Keratinocyte (primary cell): ENCODE data around the gene METTL21A. TPM values are rescaled to one million over a fixed set of nuclear protein-coding genes. Genes with fewer than 3 reads are reported as not detected.

Experiments
- DNase-seq: peaks from one replicate; pipeline ENCODE4 v3.0.0-alpha.2; 2011; ENCODE audit warnings: low read depth, missing footprints, low spot score
- FAIRE-seq: peaks from 2 replicates; lab custom pipeline; 2011; peaks lifted over from hg19 to GRCh38; lab: Jason Lieb, UNC
- H2AFZ ChIP-seq: 2 replicates; pipeline ENCODE4 v1.6.0; 2012; ENCODE audit warnings: low read length, control low read depth, inconsistent platforms; ENCODE audit not compliant: control insufficient read depth
- H3K27ac ChIP-seq: 2 replicates; pipeline ENCODE4 v1.5.1; 2011; ENCODE audit warnings: low read length; ENCODE audit not compliant: control insufficient read depth, insufficient read depth
- H3K27me3 ChIP-seq: 3 replicates; pipeline ENCODE4 v1.6.0; 2011; ENCODE audit warnings: low read length; ENCODE audit not compliant: control insufficient read depth, insufficient read depth; ENCODE audit errors: extremely low read depth
- H3K36me3 ChIP-seq, 2 experiments: 2 replicates in 1 of 2; 3 replicates in 1 of 2; pipeline ENCODE4 v1.5.1; 2011; ENCODE audit warnings: low read length in 2 of 2, mild to moderate bottlenecking in 1 of 2; ENCODE audit not compliant: control insufficient read depth in 2 of 2, insufficient read depth in 2 of 2; ENCODE audit errors: extremely low read depth in 1 of 2
- H3K4me1 ChIP-seq: 3 replicates; pipeline ENCODE4 v1.5.1; 2011; ENCODE audit warnings: low read length; ENCODE audit not compliant: control insufficient read depth, insufficient read depth; ENCODE audit errors: extremely low read depth
- H3K4me2 ChIP-seq: 3 replicates; pipeline ENCODE4 v1.6.0; 2011; ENCODE audit warnings: low read depth, low read length; ENCODE audit not compliant: control insufficient read depth, insufficient read depth; ENCODE audit errors: extremely low read depth
- H3K4me3 ChIP-seq, 3 experiments: fragments of 200-600 bp in 1 of 3; sonication (generic) in 1 of 3; 2 replicates in 2 of 3; 3 replicates in 1 of 3; pipeline ENCODE4 v1.5.1; 2011 to 2016; ENCODE audit warnings: low read length in 3 of 3, mild to moderate bottlenecking in 3 of 3, control low read depth in 2 of 3, inconsistent platforms in 1 of 3, low read depth in 1 of 3, mixed read lengths in 1 of 3, mixed run types in 1 of 3, moderate library complexity in 1 of 3; ENCODE audit not compliant: control insufficient read depth in 2 of 3, insufficient read depth in 2 of 3; ENCODE audit errors: extremely low read depth in 1 of 3
- H3K79me2 ChIP-seq: 2 replicates; pipeline ENCODE4 v1.6.0; 2012; ENCODE audit warnings: low read length; ENCODE audit not compliant: control insufficient read depth, insufficient read depth
- H3K9ac ChIP-seq: 3 replicates; pipeline ENCODE4 v1.6.0; 2011; ENCODE audit warnings: low read length; ENCODE audit not compliant: control insufficient read depth, insufficient read depth; ENCODE audit errors: extremely low read depth
- H3K9me1 ChIP-seq: 3 replicates; pipeline ENCODE4 v1.6.0; 2011; ENCODE audit warnings: low read length; ENCODE audit not compliant: control insufficient read depth, insufficient read depth; ENCODE audit errors: extremely low read depth
- H3K9me3 ChIP-seq: 2 replicates; pipeline ENCODE4 v1.5.1; 2012; ENCODE audit warnings: low read depth, low read length; ENCODE audit not compliant: control insufficient read depth
- H4K20me1 ChIP-seq: 3 replicates; pipeline ENCODE4 v1.6.0; 2011; ENCODE audit warnings: low read length; ENCODE audit not compliant: control insufficient read depth, insufficient read depth; ENCODE audit errors: extremely low read depth
- EZH2 ChIP-seq: IDR thresholded peaks from one replicate; pipeline ENCODE4 v1.6.1; 2012; ENCODE audit warnings: inconsistent platforms, mild to moderate bottlenecking, low read length, moderate library complexity
- dilution Hi-C: fragments of 300-500 bp; cut with MboI; formaldehyde crosslinking; loops from one replicate; pipeline ENCODE4 v1.7.0; 2020; ENCODE audit warnings: low sequenced_read_pairs; ENCODE audit not compliant: extremely low pct_ligation_motif_present
- polyA plus RNA-seq, 5 experiments: library from polyadenylated mRNA; depleted of rRNA in 3 of 5; stranded (reverse) in 3 of 5; stranded (forward) in 1 of 5; unstranded in 1 of 5; fragments of >200 nt; gene quantifications; 1 replicate in 1 of 5; 2 replicates in 3 of 5; 3 replicates in 1 of 5; pipeline versions ENCODE4 v1.2.1 to v1.2.3, GENCODE V29; 2011 to 2012; ENCODE audit warnings: missing spikeins in 2 of 5, low read depth in 1 of 5, low replicate concordance in 1 of 5
- TF ChIP-seq, protein P1 (sequence below), 3 experiments: IDR thresholded peaks in 1 of 3; conservative IDR thresholded peaks in 1 of 3; optimal IDR thresholded peaks in 1 of 3; 2 replicates in 2 of 3; 3 replicates in 1 of 3; pipeline versions ENCODE3 to v1.5.1; 2011; ENCODE audit warnings: low read length in 3 of 3, mild to moderate bottlenecking in 3 of 3, moderate library complexity in 2 of 3, control low read depth in 1 of 3, inconsistent platforms in 1 of 3; ENCODE audit not compliant: insufficient read depth in 2 of 3; ENCODE audit errors: extremely low read depth in 1 of 3

METTL21A gene
- polyA plus RNA-seq, 1 donor (not counting 4 experiments of a cell fraction or from before 2014, with no cell fraction given) = 10.1 TPM

DNA sequence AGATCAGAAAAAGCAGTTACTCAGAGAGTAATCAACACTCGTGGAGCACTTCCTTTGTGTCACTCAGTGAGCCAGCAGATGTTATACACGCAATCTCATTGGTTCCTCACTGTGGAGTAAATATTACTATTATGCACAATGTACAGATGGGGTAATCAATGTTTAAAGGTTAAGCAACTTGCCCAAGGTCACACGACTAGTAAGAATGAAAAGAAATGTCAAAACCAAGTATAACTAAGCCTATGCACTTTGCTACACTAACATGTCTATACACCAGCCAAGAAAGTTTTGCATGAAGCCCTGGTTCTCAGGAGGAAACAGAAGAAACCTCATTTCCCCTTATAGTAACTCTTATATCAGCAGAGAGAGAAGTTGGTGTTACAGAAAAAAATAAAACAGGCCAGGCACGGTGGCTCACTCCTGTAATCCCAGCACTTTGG, 5.4 kb downstream of the METTL21A start:
- Histone ChIP-seq H2AFZ (no peak overlapping the region), H3K4me2 (no peak overlapping the region), H3K9me1 (no peaks in the 10 kb centered on the region), H3K27me3 (no peaks in the 10 kb centered on the region), H3K9ac (no peak overlapping the region), H3K4me3 (no peak overlapping the region), H3K79me2 (no peaks in the 10 kb centered on the region), H3K9me3 (no peaks in the 10 kb centered on the region), H3K27ac (no peak overlapping the region), H3K36me3 (peaks cover 4% of the 10 kb centered on the region in 2 experiments), H3K4me1 (peaks cover 17% of the 10 kb centered on the region), H4K20me1 (no peaks in the 10 kb centered on the region)
- dilution Hi-C loops = no loop called here
- FAIRE-seq = no peak
- TF ChIP-seq, protein P1, sequence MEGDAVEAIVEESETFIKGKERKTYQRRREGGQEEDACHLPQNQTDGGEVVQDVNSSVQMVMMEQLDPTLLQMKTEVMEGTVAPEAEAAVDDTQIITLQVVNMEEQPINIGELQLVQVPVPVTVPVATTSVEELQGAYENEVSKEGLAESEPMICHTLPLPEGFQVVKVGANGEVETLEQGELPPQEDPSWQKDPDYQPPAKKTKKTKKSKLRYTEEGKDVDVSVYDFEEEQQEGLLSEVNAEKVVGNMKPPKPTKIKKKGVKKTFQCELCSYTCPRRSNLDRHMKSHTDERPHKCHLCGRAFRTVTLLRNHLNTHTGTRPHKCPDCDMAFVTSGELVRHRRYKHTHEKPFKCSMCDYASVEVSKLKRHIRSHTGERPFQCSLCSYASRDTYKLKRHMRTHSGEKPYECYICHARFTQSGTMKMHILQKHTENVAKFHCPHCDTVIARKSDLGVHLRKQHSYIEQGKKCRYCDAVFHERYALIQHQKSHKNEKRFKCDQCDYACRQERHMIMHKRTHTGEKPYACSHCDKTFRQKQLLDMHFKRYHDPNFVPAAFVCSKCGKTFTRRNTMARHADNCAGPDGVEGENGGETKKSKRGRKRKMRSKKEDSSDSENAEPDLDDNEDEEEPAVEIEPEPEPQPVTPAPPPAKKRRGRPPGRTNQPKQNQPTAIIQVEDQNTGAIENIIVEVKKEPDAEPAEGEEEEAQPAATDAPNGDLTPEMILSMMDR (optimal IDR thresholded peaks at IDR 0.05 in 1 of 3, IDR thresholded peaks at IDR 0.05 in 1 of 3, conservative IDR thresholded peaks at IDR 0.05 in 1 of 3; ENCODE audit: extremely low read depth in 1 of 3, insufficient read depth in 2 of 3, low read length in 3 of 3) = no peak
- no peak for TF ChIP-seq EZH2
- no peak for DNase-seq

DNA sequence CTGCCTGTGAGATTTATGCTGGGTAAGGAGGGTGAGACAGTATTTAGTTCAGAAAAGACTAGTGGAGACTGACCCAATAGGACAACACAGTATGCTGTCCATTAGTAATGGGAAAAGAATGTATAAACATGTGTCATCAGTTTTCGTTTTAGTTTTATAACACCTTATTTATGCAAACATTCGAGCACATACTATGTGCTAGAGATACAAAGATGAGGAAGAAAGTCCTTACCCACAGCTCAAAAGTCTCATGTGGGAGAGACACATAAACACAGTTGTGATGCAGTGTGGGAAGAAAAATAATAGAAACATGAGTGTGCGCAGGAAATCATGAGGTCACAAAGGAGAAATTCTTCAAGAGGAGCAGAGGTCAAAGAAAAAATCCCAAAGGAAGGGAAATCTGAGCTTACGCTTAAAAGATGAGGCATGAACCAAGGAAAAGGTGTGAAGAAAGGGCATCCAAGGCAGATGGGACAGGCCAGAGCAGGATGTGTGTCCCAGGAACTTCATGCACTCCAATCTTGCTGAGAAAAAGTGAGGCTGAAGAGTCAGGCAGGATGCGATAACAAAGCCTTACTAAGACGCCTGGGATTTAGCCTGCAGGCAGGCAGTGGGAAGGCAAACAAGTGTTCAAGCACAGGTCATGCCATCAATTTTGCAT, 8.1 kb downstream of the METTL21A start:
- Histone ChIP-seq H3K9ac (no peak overlapping the region), H3K4me3 (no peak overlapping the region), H3K9me3 (no peaks in the 10 kb centered on the region), H2AFZ (no peak overlapping the region), H3K4me2 (no peak overlapping the region), H3K27me3 (no peaks in the 10 kb centered on the region), H3K36me3 (peaks cover 4% of the 10 kb centered on the region in 2 experiments), H3K79me2 (no peaks in the 10 kb centered on the region), H4K20me1 (no peaks in the 10 kb centered on the region), H3K27ac (peak overlapping the region; percentile 44), H3K4me1 (peaks cover 14% of the 10 kb centered on the region), H3K9me1 (no peaks in the 10 kb centered on the region)
- no peak for TF ChIP-seq EZH2
- TF ChIP-seq, protein P1 (optimal IDR thresholded peaks at IDR 0.05 in 1 of 3, IDR thresholded peaks at IDR 0.05 in 1 of 3, conservative IDR thresholded peaks at IDR 0.05 in 1 of 3; ENCODE audit: extremely low read depth in 1 of 3, insufficient read depth in 2 of 3, low read length in 3 of 3) = no peak
- FAIRE-seq = peak; percentile 13
- DNase-seq = no peak
- dilution Hi-C loops = no loop called here
